IMR-90 (cell line): ENCODE measurements around the gene MZB1. TPM values are rescaled to one million over a fixed set of nuclear protein-coding genes. Genes with fewer than 3 reads are reported as not detected.

Experiments used
- ATAC-seq: fragments of 200-7000 bp; cut with Tn5 transposase; 2 replicates; pipeline ENCODE4 v1.9.1; 2020; ENCODE audit warnings: low read depth, mild to moderate bottlenecking, moderate library complexity
- BruUV-seq: library from RNA; stranded (reverse); fragments of 400-500 nt; replicated peaks from 2 replicates; lab custom pipeline; 2021; lab: Mats Ljungman, UMichigan
- CTCF ChIA-PET: fragments of 300-600 bp; formaldehyde crosslinking; extraction: SDS; loops from one replicate; lab custom pipeline; 2021; ENCODE audit warnings: antibody characterized with exemption; lab: Yijun Ruan, JAX
- POLR2A ChIA-PET: fragments of 300-600 bp; sonication (Branson Sonifier 250); formaldehyde crosslinking; loops from one replicate; lab custom pipeline; 2022; ENCODE audit warnings: antibody characterized with exemption; ENCODE audit not compliant: unreplicated experiment; lab: Charles Lee
- DNase-seq: peaks from one replicate; pipeline ENCODE4 v3.0.0; 2013
- H2AFZ ChIP-seq: replicated peaks from 2 replicates; pipeline ENCODE3; 2013; ENCODE audit warnings: low read length, mild to moderate bottlenecking; ENCODE audit not compliant: poor library complexity
- H2AK5ac ChIP-seq: 2 replicates; pipeline ENCODE4 v1.6.1; 2013; ENCODE audit warnings: low read depth, low read length, inconsistent platforms
- H2AK9ac ChIP-seq: replicated peaks from 2 replicates; pipeline ENCODE3; 2013; ENCODE audit warnings: mild to moderate bottlenecking, low read depth, low read length, moderate library complexity; ENCODE audit not compliant: poor library complexity
- H2BK120ac ChIP-seq: 2 replicates; pipeline ENCODE4 v1.6.1; 2013; ENCODE audit warnings: low read depth, low read length, inconsistent platforms
- H2BK15ac ChIP-seq: 3 replicates; pipeline ENCODE4 v1.6.1; 2013; ENCODE audit warnings: low read depth, low read length, inconsistent platforms
- H2BK20ac ChIP-seq: 2 replicates; pipeline ENCODE4 v1.6.1; 2013; ENCODE audit warnings: low read depth, mild to moderate bottlenecking, inconsistent platforms, low read length, moderate library complexity
- H2BK5ac ChIP-seq: 2 replicates; pipeline ENCODE4 v1.6.1; 2013; ENCODE audit warnings: mild to moderate bottlenecking, low read depth, low read length, inconsistent platforms; ENCODE audit not compliant: poor library complexity, severe bottlenecking
- H3K14ac ChIP-seq: replicated peaks from 2 replicates; pipeline ENCODE4 v1.6.1; 2013; ENCODE audit warnings: low read depth, low read length, inconsistent platforms
- H3K18ac ChIP-seq: 2 replicates; pipeline ENCODE4 v1.6.1; 2013; ENCODE audit warnings: low read depth, low read length, control low read depth
- H3K23ac ChIP-seq: 2 replicates; pipeline ENCODE4 v1.6.1; 2013; ENCODE audit warnings: low read depth, low read length, inconsistent platforms
- H3K27ac ChIP-seq: 2 replicates; pipeline ENCODE4 v1.5.1; 2013; ENCODE audit warnings: mild to moderate bottlenecking, control low read depth, low read length; ENCODE audit not compliant: insufficient read depth
- H3K27me3 ChIP-seq: 2 replicates; pipeline ENCODE4 v1.6.1; 2013; ENCODE audit warnings: low read length; ENCODE audit not compliant: control insufficient read depth, insufficient read depth
- H3K36me3 ChIP-seq: 2 replicates; pipeline ENCODE4 v1.6.1; 2013; ENCODE audit warnings: low read length, mixed read lengths; ENCODE audit not compliant: control insufficient read depth, insufficient read depth
- H3K4ac ChIP-seq: 2 replicates; pipeline ENCODE4 v1.6.1; 2013; ENCODE audit warnings: low read depth, low read length, inconsistent platforms
- H3K4me1 ChIP-seq: 2 replicates; pipeline ENCODE4 v1.6.1; 2013; ENCODE audit warnings: low read length, mixed read lengths; ENCODE audit not compliant: control insufficient read depth, insufficient read depth
- H3K4me2 ChIP-seq: 2 replicates; pipeline ENCODE4 v1.6.1; 2013; ENCODE audit warnings: low read depth, mild to moderate bottlenecking, control low read depth, low read length, moderate library complexity
- H3K4me3 ChIP-seq: 2 replicates; pipeline ENCODE4 v1.5.1; 2013; ENCODE audit warnings: low read depth, mild to moderate bottlenecking, control low read depth, low read length, moderate library complexity; ENCODE audit not compliant: insufficient read depth
- H3K56ac ChIP-seq: 2 replicates; pipeline ENCODE4 v1.6.1; 2013; ENCODE audit warnings: low read length, inconsistent platforms; ENCODE audit not compliant: insufficient read depth; ENCODE audit errors: extremely low read depth
- H3K79me1 ChIP-seq, 2 experiments: 2 replicates each; pipeline ENCODE4 v1.6.1; 2013; ENCODE audit warnings: low read length in 2 of 2, inconsistent platforms in 1 of 2, low read depth in 1 of 2
- H3K9ac ChIP-seq: 2 replicates; pipeline ENCODE4 v1.6.1; 2013; ENCODE audit warnings: low read depth, low read length, control low read depth
- H3K9me1 ChIP-seq: 2 replicates; pipeline ENCODE4 v1.6.1; 2013; ENCODE audit warnings: low read length, inconsistent platforms; ENCODE audit not compliant: insufficient read depth
- H3K9me3 ChIP-seq: 2 replicates; pipeline ENCODE4 v1.6.1; 2013; ENCODE audit warnings: low read length; ENCODE audit not compliant: control insufficient read depth, insufficient read depth
- H4K20me1 ChIP-seq: 2 replicates; pipeline ENCODE4 v1.6.1; 2013; ENCODE audit warnings: low read length, inconsistent platforms; ENCODE audit not compliant: insufficient read depth
- H4K5ac ChIP-seq: 2 replicates; pipeline ENCODE4 v1.6.1; 2013; ENCODE audit warnings: mild to moderate bottlenecking, low read depth, low read length, control low read depth
- H4K8ac ChIP-seq, 2 experiments: 2 replicates each; pipeline ENCODE4 v1.6.1; 2013; ENCODE audit warnings: low read depth in 2 of 2, low read length in 2 of 2, control low read depth in 1 of 2, inconsistent platforms in 1 of 2
- H4K91ac ChIP-seq: 2 replicates; pipeline ENCODE4 v1.6.1; 2013; ENCODE audit warnings: low read depth, low read length, inconsistent platforms; ENCODE audit not compliant: insufficient read depth
- BHLHE40 ChIP-seq: fragments of 150-350 bp; IDR thresholded peaks from 2 replicates; pipeline ENCODE4 v1.6.1; 2016; ENCODE audit warnings: mild to moderate bottlenecking, low read depth, low read length
- CHD1 ChIP-seq: IDR thresholded peaks from 2 replicates; pipeline ENCODE4 v1.6.1; 2012; ENCODE audit warnings: low read depth, low read length, improper control_type of control experiment
- FOS ChIP-seq: fragments of 150-350 bp; IDR thresholded peaks from 2 replicates; pipeline ENCODE4 v1.6.1; 2016; ENCODE audit warnings: low read depth, low read length
- MAFK ChIP-seq: IDR thresholded peaks from 2 replicates; pipeline ENCODE4 v1.6.1; 2012; ENCODE audit warnings: low read depth, low read length, improper control_type of control experiment
- MAZ ChIP-seq: IDR thresholded peaks from 2 replicates; pipeline ENCODE4 v1.6.1; 2012; ENCODE audit warnings: low read depth, mild to moderate bottlenecking, low read length, improper control_type of control experiment, moderate library complexity, borderline replicate concordance
- POLR2A ChIP-seq: IDR thresholded peaks from 2 replicates; pipeline ENCODE4 v1.6.1; 2012; ENCODE audit warnings: mild to moderate bottlenecking, low read depth, low read length
- RAD21 ChIP-seq: IDR thresholded peaks from 2 replicates; pipeline ENCODE4 v1.6.1; 2012; ENCODE audit warnings: low read length, improper control_type of control experiment
- RCOR1 ChIP-seq: IDR thresholded peaks from 2 replicates; pipeline ENCODE4 v1.6.1; 2012; ENCODE audit warnings: mild to moderate bottlenecking, low read length, improper control_type of control experiment; ENCODE audit not compliant: insufficient replicate concordance
- RFX5 ChIP-seq: IDR thresholded peaks from 2 replicates; pipeline ENCODE4 v1.8.0; 2012; ENCODE audit warnings: low read depth, mild to moderate bottlenecking, low read length, moderate library complexity
- SMC3 ChIP-seq: fragments of 150-350 bp; IDR thresholded peaks from 2 replicates; pipeline ENCODE4 v1.6.1; 2016; ENCODE audit warnings: low read depth, mild to moderate bottlenecking, antibody characterized with exemption, low read length, moderate library complexity
- WGBS, 2 experiments: methylation state at CpG; one replicate each; pipeline versions ENCODE4 v1.1.5 to v1.1.7; 2013; ENCODE audit warnings: missing lambda C conversion rate in 2 of 2; ENCODE audit not compliant: insufficient read length in 1 of 2; ENCODE audit errors: extremely low coverage in 2 of 2; 5-methylcytosine and 5-hydroxymethylcytosine counted together
- dilution Hi-C: fragments of 300-500 bp; cut with HindIII; formaldehyde crosslinking; loops from one replicate; pipeline ENCODE4 v1.14.3; 2018; ENCODE audit warnings: low sequenced_read_pairs; ENCODE audit not compliant: unreplicated experiment
- in situ Hi-C: fragments of 300-500 bp; cut with MboI; formaldehyde crosslinking; loops from 3 replicates; pipeline ENCODE4 v1.14.3; 2019; ENCODE audit warnings: low sequenced_read_pairs, inconsistent platforms, mixed read lengths
- intact Hi-C: fragments of 100-400 bp; cut with micrococcal nuclease; formaldehyde crosslinking; loops from 2 replicates; pipeline ENCODE4 v1.10.0; 2022
- polyA plus RNA-seq, 3 experiments: library from polyadenylated mRNA; depleted of rRNA; stranded (reverse); fragments of >200 nt; gene quantifications; 2 replicates each; pipeline ENCODE4 v1.2.3, GENCODE V29; 2012; ENCODE audit warnings: low replicate concordance in 1 of 3
- total RNA-seq: library from RNA; depleted of rRNA; stranded (reverse); fragments of >200 nt; gene quantifications from 2 replicates; pipeline ENCODE4 v1.2.3, GENCODE V29; 2012
- TF ChIP-seq, protein P1 (sequence below): fragments of 150-350 bp; IDR thresholded peaks from 2 replicates; pipeline ENCODE4 v1.6.1; 2017; ENCODE audit warnings: mild to moderate bottlenecking, antibody characterized with exemption, low read length, low read depth

MZB1 gene
- total and polyA plus RNA-seq, 2 of the 4 experiments (the other 2 are of a cell fraction), result not detected

DNA sequence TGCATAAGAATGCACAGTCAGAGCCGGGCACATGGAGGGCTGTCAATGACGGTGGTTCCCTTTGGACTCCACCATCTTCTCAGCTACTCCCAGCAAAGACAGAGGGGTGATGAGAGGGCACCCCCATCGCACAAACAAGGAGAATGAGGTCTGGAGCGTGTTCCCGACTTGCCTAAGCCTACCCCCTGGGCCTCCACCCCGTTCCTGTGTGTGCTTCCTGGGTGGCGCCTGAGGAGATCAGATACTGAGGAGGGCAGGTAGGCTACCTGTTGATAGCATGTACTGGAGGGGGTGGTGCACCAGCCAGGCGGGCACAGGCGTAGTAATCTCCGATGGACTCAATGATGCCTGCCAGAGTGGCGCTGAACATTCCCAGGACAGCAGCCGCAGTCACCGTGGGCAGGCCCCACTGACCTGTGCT is 10.8 kb downstream of the MZB1 start (continued):
- TF ChIP-seq MAFK (no peak), FOS (no peak), RAD21 (no peak)

- Histone ChIP-seq H3K4me3 (no peak overlapping the region), H3K23ac (no peak overlapping the region), H4K8ac (no peak overlapping the region), H3K18ac (no peak overlapping the region), H2BK120ac (no peak overlapping the region), H2BK20ac (no peak overlapping the region), H3K4me2 (no peak overlapping the region), H2BK5ac (no peak overlapping the region), H3K9me1 (peaks cover 15% of the 10 kb centered on the region), H3K27ac (no peak overlapping the region), H4K5ac (no peak overlapping the region), H4K20me1 (peaks cover 7% of the 10 kb centered on the region; the same call in 1 of the 2 replicates), H2AK9ac (no peak overlapping the region), H3K14ac (no peak overlapping the region), H3K56ac (no peak overlapping the region), H3K79me1 (peaks cover 0 to 8% of the 10 kb centered on the region in 2 experiments; a peak in 2 of 4 replicates), H3K4ac (no peak overlapping the region), H2AK5ac (no peak overlapping the region), H3K27me3 (no peaks in the 10 kb centered on the region), H3K9ac (no peak overlapping the region), H2BK15ac (no peak overlapping the region), H3K9me3 (no peaks in the 10 kb centered on the region), H3K36me3 (peaks cover 17% of the 10 kb centered on the region; the same call in 1 of the 2 replicates), H2AFZ (peak overlapping the region; percentile 33), H3K4me1 (peaks cover 5% of the 10 kb centered on the region; the same call in 1 of the 2 replicates), H4K91ac (no peak overlapping the region)
- ATAC-seq (no peak), DNase-seq (no peak)
- intact Hi-C loops, result no loop called here
- TF ChIP-seq CHD1 (no peak), POLR2A (no peak), MAFK (no peak), SMC3 (no peak), RCOR1 (no peak), RFX5 (no peak), BHLHE40 (no peak), MAZ (no peak)
- TF ChIP-seq, protein P1, sequence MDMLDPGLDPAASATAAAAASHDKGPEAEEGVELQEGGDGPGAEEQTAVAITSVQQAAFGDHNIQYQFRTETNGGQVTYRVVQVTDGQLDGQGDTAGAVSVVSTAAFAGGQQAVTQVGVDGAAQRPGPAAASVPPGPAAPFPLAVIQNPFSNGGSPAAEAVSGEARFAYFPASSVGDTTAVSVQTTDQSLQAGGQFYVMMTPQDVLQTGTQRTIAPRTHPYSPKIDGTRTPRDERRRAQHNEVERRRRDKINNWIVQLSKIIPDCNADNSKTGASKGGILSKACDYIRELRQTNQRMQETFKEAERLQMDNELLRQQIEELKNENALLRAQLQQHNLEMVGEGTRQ, result no peak
- CTCF ChIA-PET, result no interaction called here
- BruUV-seq, result no TSS peak
- dilution Hi-C loops, result no loop called here
- in situ Hi-C loops, result no loop called here
- WGBS, 2 experiments, result 66% methylated on average over 23 of the region's 47 CpGs; no CpG with 5 or more reads in 1 of the 2 experiments
- POLR2A ChIA-PET, result no interaction called here
Measured at GRCh38 chr5:139378101-139378825, 11.4 kb downstream of the MZB1 start.
